ENCODE measurements around the gene ERP29.
"Not testable (repeated sequence)": the region's sequence is repeated elsewhere in the genome, so short reads cannot be mapped to it uniquely, and the experiment has no call there.

The ERP29 gene

GRCh38 chr12:111991946-111992345 lies 21.3 kb upstream of the ERP29 start:
- H3K27me3 ChIP-seq (ENCODE audit: control insufficient read depth in 1 of 2, insufficient read depth in 2 of 2, low read length in 2 of 2): no peaks in the 10 kb centered on the region
- no peak overlapping the region for H3K9ac ChIP-seq (ENCODE audit: low read length)
- H3K27ac ChIP-seq (ENCODE audit: low read depth, low read length): no peak overlapping the region
- no peaks in the 10 kb centered on the region for H3K9me3 ChIP-seq (ENCODE audit: low read length)
- no peak overlapping the region for H3K4me3 ChIP-seq (ENCODE audit: low read depth in 1 of 2, low read length in 2 of 2)
- no peaks in the 10 kb centered on the region for H3K4me1 ChIP-seq (ENCODE audit: insufficient read depth, low read length)
- H3K36me3 ChIP-seq (ENCODE audit: insufficient read depth, low read length): no peaks in the 10 kb centered on the region

GRCh38 chr12:111992464-111992863 lies 20.8 kb upstream of the ERP29 start:
- no peak overlapping the region for H3K4me3 ChIP-seq (ENCODE audit: low read depth in 1 of 2, low read length in 2 of 2)
- no peaks in the 10 kb centered on the region for H3K4me1 ChIP-seq (ENCODE audit: insufficient read depth, low read length)
- H3K9me3 ChIP-seq (ENCODE audit: low read length): no peaks in the 10 kb centered on the region
- H3K27me3 ChIP-seq (ENCODE audit: control insufficient read depth in 1 of 2, insufficient read depth in 2 of 2, low read length in 2 of 2): no peaks in the 10 kb centered on the region
- no peak overlapping the region for H3K9ac ChIP-seq (ENCODE audit: low read length)
- no peak overlapping the region for H3K27ac ChIP-seq (ENCODE audit: low read depth, low read length)
- H3K36me3 ChIP-seq (ENCODE audit: insufficient read depth, low read length): no peaks in the 10 kb centered on the region

- no peaks in the 10 kb centered on the region for H3K36me3 ChIP-seq (ENCODE audit: insufficient read depth, low read length)
- H3K27ac ChIP-seq (ENCODE audit: low read depth, low read length): no peak overlapping the region
- no peak overlapping the region for H3K9ac ChIP-seq (ENCODE audit: low read length)
- H3K9me3 ChIP-seq (ENCODE audit: low read length): no peaks in the 10 kb centered on the region
- no peaks in the 10 kb centered on the region for H3K27me3 ChIP-seq (ENCODE audit: control insufficient read depth in 1 of 2, insufficient read depth in 2 of 2, low read length in 2 of 2)
- H3K4me3 ChIP-seq (ENCODE audit: low read depth in 1 of 2, low read length in 2 of 2): no peak overlapping the region
- H3K4me1 ChIP-seq (ENCODE audit: insufficient read depth, low read length): no peaks in the 10 kb centered on the region
These were observed 19.7 kb upstream of the ERP29 start for GRCh38 chr12:111993292-111994150.

- H3K4me3 ChIP-seq (ENCODE audit: low read depth in 1 of 2, low read length in 2 of 2); H3K27ac ChIP-seq (ENCODE audit: low read depth, low read length); H3K9ac ChIP-seq (ENCODE audit: low read length); H3K36me3 ChIP-seq (ENCODE audit: insufficient read depth, low read length); H3K4me1 ChIP-seq (ENCODE audit: insufficient read depth, low read length); H3K9me3 ChIP-seq (ENCODE audit: low read length); H3K27me3 ChIP-seq (ENCODE audit: control insufficient read depth in 1 of 2, insufficient read depth in 2 of 2, low read length in 2 of 2): not testable (repeated sequence)
These were observed 18.8 kb upstream of the ERP29 start for GRCh38 chr12:111994211-111995111.

GRCh38 chr12:111995782-111996480 lies 17.3 kb upstream of the ERP29 start:
- Histone ChIP-seq H3K4me3 (ENCODE audit: low read depth in 1 of 2, low read length in 2 of 2) (no peak overlapping the region), H3K27ac (ENCODE audit: low read depth, low read length) (no peak overlapping the region), H3K9me3 (ENCODE audit: low read length) (no peaks in the 10 kb centered on the region), H3K4me1 (ENCODE audit: insufficient read depth, low read length) (no peaks in the 10 kb centered on the region), H3K27me3 (ENCODE audit: control insufficient read depth in 1 of 2, insufficient read depth in 2 of 2, low read length in 2 of 2) (no peaks in the 10 kb centered on the region), H3K36me3 (ENCODE audit: insufficient read depth, low read length) (no peaks in the 10 kb centered on the region), H3K9ac (ENCODE audit: low read length) (no peak overlapping the region)

GRCh38 chr12:111997300-111997699 lies 15.9 kb upstream of the ERP29 start:
- Histone ChIP-seq H3K27ac (ENCODE audit: low read depth, low read length) (no peak overlapping the region), H3K4me3 (ENCODE audit: low read depth in 1 of 2, low read length in 2 of 2) (no peak overlapping the region)

GRCh38 chr12:111998015-111998414 lies 15.2 kb upstream of the ERP29 start:
- Histone ChIP-seq H3K9ac (ENCODE audit: low read length) (no peak overlapping the region), H3K4me1 (ENCODE audit: insufficient read depth, low read length) (no peaks in the 10 kb centered on the region), H3K27ac (ENCODE audit: low read depth, low read length) (no peak overlapping the region), H3K27me3 (ENCODE audit: control insufficient read depth in 1 of 2, insufficient read depth in 2 of 2, low read length in 2 of 2) (no peaks in the 10 kb centered on the region), H3K4me3 (ENCODE audit: low read depth in 1 of 2, low read length in 2 of 2) (no peak overlapping the region), H3K9me3 (ENCODE audit: low read length) (no peaks in the 10 kb centered on the region), H3K36me3 (ENCODE audit: insufficient read depth, low read length) (no peaks in the 10 kb centered on the region)

More at GRCh38 chr12:111997300-111997699, 15.9 kb upstream of the ERP29 start:
- no peaks in the 10 kb centered on the region for H3K4me1 ChIP-seq (ENCODE audit: insufficient read depth, low read length)
- no peak overlapping the region for H3K9ac ChIP-seq (ENCODE audit: low read length)
- no peaks in the 10 kb centered on the region for H3K27me3 ChIP-seq (ENCODE audit: control insufficient read depth in 1 of 2, insufficient read depth in 2 of 2, low read length in 2 of 2)
- no peaks in the 10 kb centered on the region for H3K9me3 ChIP-seq (ENCODE audit: low read length)
- no peaks in the 10 kb centered on the region for H3K36me3 ChIP-seq (ENCODE audit: insufficient read depth, low read length)

- not testable (repeated sequence) for H3K9ac ChIP-seq (ENCODE audit: low read length); H3K27me3 ChIP-seq (ENCODE audit: control insufficient read depth in 1 of 2, insufficient read depth in 2 of 2, low read length in 2 of 2); H3K4me3 ChIP-seq (ENCODE audit: low read depth in 1 of 2, low read length in 2 of 2); H3K36me3 ChIP-seq (ENCODE audit: insufficient read depth, low read length); H3K27ac ChIP-seq (ENCODE audit: low read depth, low read length); H3K9me3 ChIP-seq (ENCODE audit: low read length); H3K4me1 ChIP-seq (ENCODE audit: insufficient read depth, low read length)
These were observed 14.1 kb upstream of the ERP29 start for GRCh38 chr12:111999129-111999528.

- Histone ChIP-seq H3K4me1 (ENCODE audit: insufficient read depth, low read length) (no peaks in the 10 kb centered on the region), H3K27me3 (ENCODE audit: control insufficient read depth in 1 of 2, insufficient read depth in 2 of 2, low read length in 2 of 2) (no peaks in the 10 kb centered on the region), H3K27ac (ENCODE audit: low read depth, low read length) (no peak overlapping the region), H3K9ac (ENCODE audit: low read length) (no peak overlapping the region), H3K9me3 (ENCODE audit: low read length) (no peaks in the 10 kb centered on the region), H3K36me3 (ENCODE audit: insufficient read depth, low read length) (no peaks in the 10 kb centered on the region), H3K4me3 (ENCODE audit: low read depth in 1 of 2, low read length in 2 of 2) (no peak overlapping the region)
These were observed 12.4 kb upstream of the ERP29 start for GRCh38 chr12:112000820-112001219.

GRCh38 chr12:112001576-112001975 lies 11.7 kb upstream of the ERP29 start:
- Histone ChIP-seq H3K4me3 (ENCODE audit: low read depth in 1 of 2, low read length in 2 of 2) (no peak overlapping the region), H3K9me3 (ENCODE audit: low read length) (no peaks in the 10 kb centered on the region), H3K4me1 (ENCODE audit: insufficient read depth, low read length) (no peaks in the 10 kb centered on the region), H3K36me3 (ENCODE audit: insufficient read depth, low read length) (no peaks in the 10 kb centered on the region), H3K9ac (ENCODE audit: low read length) (no peak overlapping the region), H3K27ac (ENCODE audit: low read depth, low read length) (no peak overlapping the region), H3K27me3 (ENCODE audit: control insufficient read depth in 1 of 2, insufficient read depth in 2 of 2, low read length in 2 of 2) (no peaks in the 10 kb centered on the region)

GRCh38 chr12:112004041-112004440 lies 9.2 kb upstream of the ERP29 start:
- no peak overlapping the region for H3K9ac ChIP-seq (ENCODE audit: low read length)
- H3K9me3 ChIP-seq (ENCODE audit: low read length): no peaks in the 10 kb centered on the region
- H3K4me3 ChIP-seq (ENCODE audit: low read depth in 1 of 2, low read length in 2 of 2): no peak overlapping the region
- no peaks in the 10 kb centered on the region for H3K36me3 ChIP-seq (ENCODE audit: insufficient read depth, low read length)
- H3K27ac ChIP-seq (ENCODE audit: low read depth, low read length): no peak overlapping the region
- no peaks in the 10 kb centered on the region for H3K27me3 ChIP-seq (ENCODE audit: control insufficient read depth in 1 of 2, insufficient read depth in 2 of 2, low read length in 2 of 2)
- H3K4me1 ChIP-seq (ENCODE audit: insufficient read depth, low read length): no peaks in the 10 kb centered on the region

Measured in muscle layer of colon (tissue), 2 donors.